Tibial nerve (tissue), 3 donors: Measurements from ENCODE around the gene EXD2.

Experiments
- POLR2A ChIP-seq, 2 donors: fragments of 450-650 bp; IDR thresholded peaks; one replicate each; pipeline ENCODE4 v1.6.1; 2017; ENCODE audit warnings: antibody characterized with exemption in 2 of 2, mild to moderate bottlenecking in 2 of 2, moderate library complexity in 2 of 2
- TF ChIP-seq, protein P1 (sequence below), 5 experiments: fragments of 200-600 bp in 3 of 5; fragments of 450-650 bp in 2 of 5; sonication (generic) in 3 of 5; IDR thresholded peaks; one replicate each; pipeline ENCODE4 v1.5.1; 2016 to 2019; ENCODE audit warnings: antibody characterized with exemption in 5 of 5, mild to moderate bottlenecking in 3 of 5, moderate library complexity in 2 of 5

DNA sequence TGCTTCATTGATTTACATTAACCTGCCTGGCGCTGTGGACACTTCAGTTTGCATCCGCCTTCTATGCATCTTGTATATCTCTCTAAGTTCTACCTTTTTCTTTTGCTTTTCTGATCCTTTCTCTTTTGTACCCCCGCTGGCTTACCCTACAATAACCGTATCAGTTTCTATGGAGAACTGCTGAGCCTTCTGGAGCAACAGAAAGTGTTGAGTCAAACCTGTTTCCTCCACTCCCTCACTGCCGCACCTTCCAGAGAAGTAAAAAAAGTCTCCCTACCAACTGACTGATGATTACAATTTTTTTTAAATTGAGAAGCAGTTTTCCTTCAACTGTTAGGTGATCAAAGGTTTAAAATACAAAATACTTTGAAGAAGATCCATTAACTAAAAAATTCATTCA, 17.4 kb downstream of the EXD2 start:
- TF ChIP-seq POLR2A (IDR thresholded peaks at IDR 0.05) = no peak
- TF ChIP-seq, protein P1, sequence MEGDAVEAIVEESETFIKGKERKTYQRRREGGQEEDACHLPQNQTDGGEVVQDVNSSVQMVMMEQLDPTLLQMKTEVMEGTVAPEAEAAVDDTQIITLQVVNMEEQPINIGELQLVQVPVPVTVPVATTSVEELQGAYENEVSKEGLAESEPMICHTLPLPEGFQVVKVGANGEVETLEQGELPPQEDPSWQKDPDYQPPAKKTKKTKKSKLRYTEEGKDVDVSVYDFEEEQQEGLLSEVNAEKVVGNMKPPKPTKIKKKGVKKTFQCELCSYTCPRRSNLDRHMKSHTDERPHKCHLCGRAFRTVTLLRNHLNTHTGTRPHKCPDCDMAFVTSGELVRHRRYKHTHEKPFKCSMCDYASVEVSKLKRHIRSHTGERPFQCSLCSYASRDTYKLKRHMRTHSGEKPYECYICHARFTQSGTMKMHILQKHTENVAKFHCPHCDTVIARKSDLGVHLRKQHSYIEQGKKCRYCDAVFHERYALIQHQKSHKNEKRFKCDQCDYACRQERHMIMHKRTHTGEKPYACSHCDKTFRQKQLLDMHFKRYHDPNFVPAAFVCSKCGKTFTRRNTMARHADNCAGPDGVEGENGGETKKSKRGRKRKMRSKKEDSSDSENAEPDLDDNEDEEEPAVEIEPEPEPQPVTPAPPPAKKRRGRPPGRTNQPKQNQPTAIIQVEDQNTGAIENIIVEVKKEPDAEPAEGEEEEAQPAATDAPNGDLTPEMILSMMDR (IDR thresholded peaks at IDR 0.05) = no peak
